Cardiac muscle cell (in vitro differentiated cells and primary cell): Measurements from ENCODE around the gene KIF12. TPM values are rescaled to one million over a fixed set of nuclear protein-coding genes. Genes with fewer than 3 reads are reported as not detected.

Experiments used
- DNase-seq, 2 donors: peaks; one replicate each; pipeline versions ENCODE4 v3.0.0 to v3.0.0-alpha.2; 2010 to 2017; ENCODE audit warnings: low read depth in 1 of 2, low spot score in 1 of 2
- H3K27ac ChIP-seq: fragments of 200-600 bp; sonication (generic); 2 replicates; pipeline ENCODE4 v1.5.1; 2016
- H3K27me3 ChIP-seq: fragments of 200-600 bp; sonication (generic); 2 replicates; pipeline ENCODE4 v1.6.0; 2016; ENCODE audit warnings: control low read depth
- H3K36me3 ChIP-seq: fragments of 200-600 bp; sonication (generic); 2 replicates; pipeline ENCODE4 v1.5.1; 2016; ENCODE audit warnings: control low read depth
- H3K4me1 ChIP-seq: fragments of 200-600 bp; sonication (generic); 2 replicates; pipeline ENCODE4 v1.8.1; 2017; ENCODE audit warnings: low read depth, mild to moderate bottlenecking, mixed run types
- H3K4me3 ChIP-seq: fragments of 200-600 bp; sonication (generic); 2 replicates; pipeline ENCODE4 v1.5.1; 2016; ENCODE audit warnings: mild to moderate bottlenecking
- H3K9me3 ChIP-seq: fragments of 200-600 bp; sonication (generic); 2 replicates; pipeline ENCODE4 v1.5.1; 2017; ENCODE audit warnings: low read depth, mild to moderate bottlenecking, control low read depth
- polyA plus RNA-seq: library from polyadenylated mRNA; unstranded; fragments of >200 nt; fragmentation: Nextera tagmentation; extraction: Ambion mirVana; gene quantifications from 2 replicates; pipeline ENCODE4 v1.2.1, GENCODE V29; 2016
- total RNA-seq: library from RNA; depleted of rRNA; stranded (reverse); fragments of >200 nt; gene quantifications from 2 replicates; pipeline ENCODE4 v1.2.3, GENCODE V29; 2016
- TF ChIP-seq, protein P1 (sequence below): IDR thresholded peaks from 2 replicates; pipeline ENCODE4 v1.5.1; 2012; ENCODE audit warnings: low read depth, mild to moderate bottlenecking, low read length

The KIF12 gene
- total and polyA plus RNA-seq, 2 experiments from 2014 or later = 0.64 to 1.1 TPM

DNA sequence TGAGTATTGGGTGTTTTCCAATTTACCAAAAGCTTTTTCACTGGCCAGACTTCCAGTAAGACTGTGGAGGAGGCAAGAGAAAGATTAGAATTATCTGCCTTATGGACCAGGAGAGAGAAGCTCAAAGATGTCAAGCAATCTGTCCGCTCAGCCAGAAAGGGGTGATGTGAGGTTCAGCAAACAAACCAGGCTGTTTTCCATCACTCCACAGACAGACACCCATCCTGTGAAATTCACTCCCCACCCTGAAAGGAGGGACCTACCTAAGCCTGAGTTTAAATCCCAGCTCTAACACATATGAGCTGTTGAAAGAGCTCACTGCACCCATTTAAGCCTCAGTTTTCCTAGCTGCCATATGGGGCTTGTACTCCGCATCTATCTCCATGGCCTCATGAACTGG, 41.3 kb upstream of the KIF12 start:
- peaks cover 16% of the 10 kb centered on the region for H3K4me1 ChIP-seq
- TF ChIP-seq, protein P1, sequence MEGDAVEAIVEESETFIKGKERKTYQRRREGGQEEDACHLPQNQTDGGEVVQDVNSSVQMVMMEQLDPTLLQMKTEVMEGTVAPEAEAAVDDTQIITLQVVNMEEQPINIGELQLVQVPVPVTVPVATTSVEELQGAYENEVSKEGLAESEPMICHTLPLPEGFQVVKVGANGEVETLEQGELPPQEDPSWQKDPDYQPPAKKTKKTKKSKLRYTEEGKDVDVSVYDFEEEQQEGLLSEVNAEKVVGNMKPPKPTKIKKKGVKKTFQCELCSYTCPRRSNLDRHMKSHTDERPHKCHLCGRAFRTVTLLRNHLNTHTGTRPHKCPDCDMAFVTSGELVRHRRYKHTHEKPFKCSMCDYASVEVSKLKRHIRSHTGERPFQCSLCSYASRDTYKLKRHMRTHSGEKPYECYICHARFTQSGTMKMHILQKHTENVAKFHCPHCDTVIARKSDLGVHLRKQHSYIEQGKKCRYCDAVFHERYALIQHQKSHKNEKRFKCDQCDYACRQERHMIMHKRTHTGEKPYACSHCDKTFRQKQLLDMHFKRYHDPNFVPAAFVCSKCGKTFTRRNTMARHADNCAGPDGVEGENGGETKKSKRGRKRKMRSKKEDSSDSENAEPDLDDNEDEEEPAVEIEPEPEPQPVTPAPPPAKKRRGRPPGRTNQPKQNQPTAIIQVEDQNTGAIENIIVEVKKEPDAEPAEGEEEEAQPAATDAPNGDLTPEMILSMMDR = no peak
- H3K27ac ChIP-seq = no peak overlapping the region
- no peaks in the 10 kb centered on the region for H3K27me3 ChIP-seq
- H3K4me3 ChIP-seq = no peak overlapping the region
- DNase-seq = no peak
- H3K9me3 ChIP-seq = no peaks in the 10 kb centered on the region
- no peaks in the 10 kb centered on the region for H3K36me3 ChIP-seq

DNA sequence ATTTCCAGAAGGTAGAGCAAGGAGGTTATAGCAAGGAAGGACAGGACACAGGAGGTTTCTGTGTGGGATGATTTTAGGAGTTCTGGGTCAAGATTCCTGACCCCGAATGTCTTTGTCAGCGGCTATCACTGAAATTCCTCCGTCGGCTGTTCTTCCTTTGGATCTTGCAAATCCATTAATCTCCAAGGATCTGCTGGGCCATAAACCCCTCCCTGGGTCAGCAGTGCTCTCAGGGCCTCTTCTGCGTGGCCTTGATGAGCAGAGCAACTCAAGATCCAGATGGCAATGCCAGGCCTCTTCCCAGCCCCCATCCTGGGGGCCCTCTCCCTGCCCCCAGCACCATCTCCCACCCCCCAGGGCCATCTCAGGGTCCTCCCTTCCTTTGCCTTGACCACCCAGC, 40.0 kb upstream of the KIF12 start:
- TF ChIP-seq, protein P1 = no peak
- Histone ChIP-seq H3K36me3 (no peaks in the 10 kb centered on the region), H3K27ac (no peak overlapping the region), H3K9me3 (no peaks in the 10 kb centered on the region), H3K4me3 (no peak overlapping the region), H3K4me1 (peaks cover 16% of the 10 kb centered on the region), H3K27me3 (no peaks in the 10 kb centered on the region)
- no peak for DNase-seq

DNA sequence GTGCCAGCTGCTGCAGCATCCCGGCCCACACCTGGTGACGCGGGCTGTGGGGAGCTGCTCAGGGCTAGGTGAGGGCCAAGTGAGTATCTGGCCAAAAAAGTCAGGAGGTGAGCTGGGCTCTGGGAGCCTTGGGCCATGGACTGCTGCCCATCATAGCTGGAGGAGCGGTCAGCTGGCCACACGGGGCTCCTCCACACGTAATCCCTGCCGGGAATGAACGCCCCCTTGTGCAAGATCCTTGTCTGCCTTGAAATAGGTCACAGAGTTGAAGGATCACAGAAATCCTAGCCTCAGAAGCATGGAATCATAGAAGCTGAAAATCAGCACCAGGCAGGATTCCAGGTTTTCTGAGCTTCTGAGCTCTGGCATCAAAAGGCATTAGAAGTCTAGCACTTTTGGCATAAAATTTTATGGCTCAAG, 39.5 kb upstream of the KIF12 start:
- no peaks in the 10 kb centered on the region for H3K27me3 ChIP-seq
- H3K9me3 ChIP-seq = no peaks in the 10 kb centered on the region
- peak in 1 of 2 donors; percentile 34 for DNase-seq
- H3K27ac ChIP-seq = no peak overlapping the region
- no peaks in the 10 kb centered on the region for H3K36me3 ChIP-seq
- H3K4me1 ChIP-seq = peaks cover 16% of the 10 kb centered on the region
- no peak overlapping the region for H3K4me3 ChIP-seq
- TF ChIP-seq, protein P1 = no peak

DNA sequence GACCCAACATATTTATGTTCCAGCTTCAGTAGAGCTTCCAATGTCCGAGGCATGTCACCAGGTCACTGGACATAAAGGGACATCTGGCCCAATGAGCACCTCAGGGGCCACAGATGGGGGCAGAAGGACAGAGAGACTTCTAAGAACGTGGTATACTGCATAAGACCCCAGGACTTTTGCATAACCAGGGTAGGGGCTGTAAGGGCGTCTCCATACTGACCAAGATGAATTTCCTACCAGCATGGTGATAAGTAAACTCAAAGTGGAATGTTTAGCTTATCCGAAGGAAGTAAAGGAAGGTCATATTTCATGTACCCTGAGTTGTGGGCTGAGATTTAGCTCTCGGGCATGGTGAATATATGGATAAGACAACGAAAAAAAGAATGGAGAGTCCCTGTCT, 38.7 kb upstream of the KIF12 start:
- Histone ChIP-seq H3K36me3 (no peaks in the 10 kb centered on the region), H3K4me1 (peaks cover 16% of the 10 kb centered on the region), H3K9me3 (no peaks in the 10 kb centered on the region), H3K27me3 (no peaks in the 10 kb centered on the region), H3K4me3 (no peak overlapping the region), H3K27ac (no peak overlapping the region)
- TF ChIP-seq, protein P1 = no peak
- DNase-seq = no peak

DNA sequence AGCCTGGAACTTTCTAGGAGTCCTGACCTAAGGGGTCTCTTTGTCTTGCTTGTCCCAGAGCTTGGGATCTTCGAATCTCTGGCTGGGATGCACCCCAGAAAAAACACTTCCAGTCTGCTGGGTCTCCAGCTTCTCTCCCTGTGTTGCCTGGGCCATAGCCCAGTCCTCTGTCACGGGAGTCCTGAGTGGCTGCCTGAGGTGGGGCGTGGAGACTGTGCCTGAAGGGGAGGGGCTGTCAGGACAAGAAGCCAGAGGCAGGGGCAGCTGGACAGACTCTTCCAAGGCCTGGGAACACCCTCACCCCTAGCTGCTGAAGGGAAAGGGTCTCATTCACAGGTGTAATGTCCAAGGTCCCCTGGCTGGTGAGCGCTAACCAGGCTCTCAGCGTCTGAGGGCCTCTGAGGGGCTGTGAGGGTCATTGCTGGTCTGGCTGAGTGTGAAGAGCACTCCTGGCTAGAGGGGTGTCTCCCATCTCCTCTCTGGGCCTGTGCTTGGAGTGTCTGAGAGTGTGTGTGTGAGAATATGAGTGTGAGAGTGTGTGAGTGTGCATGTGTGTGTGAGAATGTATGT, 35.8 kb upstream of the KIF12 start:
- no peaks in the 10 kb centered on the region for H3K36me3 ChIP-seq
- TF ChIP-seq, protein P1 = no peak
- H3K27ac ChIP-seq = peak overlapping the region; percentile 39
- H3K9me3 ChIP-seq = no peaks in the 10 kb centered on the region
- H3K4me3 ChIP-seq = no peak overlapping the region
- no peaks in the 10 kb centered on the region for H3K27me3 ChIP-seq
- H3K4me1 ChIP-seq = peaks cover 9% of the 10 kb centered on the region
- DNase-seq = peak in 1 of 2 donors; percentile 39

DNA sequence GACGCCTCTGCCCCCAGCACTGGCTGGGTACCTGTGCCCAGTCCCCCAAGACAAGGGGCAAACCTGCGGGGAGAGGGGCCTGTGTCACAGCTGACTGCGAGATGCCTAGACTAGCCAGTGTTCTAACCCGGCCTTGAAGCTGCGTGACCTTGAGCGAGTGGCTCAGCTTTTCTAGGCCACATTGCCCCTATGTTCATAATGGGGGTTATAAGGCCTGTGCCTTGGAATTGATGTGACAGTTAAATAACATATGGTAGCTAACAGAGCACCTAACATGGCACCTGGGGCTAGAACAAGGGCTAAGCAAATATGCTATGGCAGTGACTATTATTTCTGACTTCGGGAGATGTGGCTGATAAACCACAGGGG, 33.4 kb upstream of the KIF12 start:
- H3K4me1 ChIP-seq = peaks cover 9% of the 10 kb centered on the region
- H3K4me3 ChIP-seq = no peak overlapping the region
- no peaks in the 10 kb centered on the region for H3K9me3 ChIP-seq
- H3K36me3 ChIP-seq = no peaks in the 10 kb centered on the region
- DNase-seq = no peak
- no peak overlapping the region for H3K27ac ChIP-seq
- TF ChIP-seq, protein P1 = no peak
- H3K27me3 ChIP-seq = no peaks in the 10 kb centered on the region
